A549 (cell line): ENCODE data around the gene MRPL36.

Experiments used
- CEBPB ChIP-seq, 2 experiments: fragments of >200 bp in 1 of 2; sonication (Bioruptor Twin) in 1 of 2; formaldehyde crosslinking in 1 of 2; IDR thresholded peaks; 2 replicates each; pipeline ENCODE4 v1.6.1; 2012 to 2016
- MAFK ChIP-seq: fragments of 450-650 bp; IDR thresholded peaks from 2 replicates; pipeline ENCODE4 v1.6.1; 2014; ENCODE audit not compliant: partially characterized antibody
- POLR2A ChIP-seq: IDR thresholded peaks from 2 replicates; pipeline ENCODE4 v1.6.1; 2012; ENCODE audit warnings: mild to moderate bottlenecking, low read length
- POLR2AphosphoS2 ChIP-seq: conservative IDR thresholded peaks from 2 replicates; pipeline ENCODE4 v1.6.1; 2012; ENCODE audit warnings: low read length, improper control_type of control experiment, inconsistent platforms
- TF ChIP-seq, protein P1 (sequence below): fragments of >200 bp; sonication (Bioruptor Twin); formaldehyde crosslinking; IDR thresholded peaks from 3 replicates; pipeline ENCODE4 v1.5.1; 2016
- TF ChIP-seq, protein P2 (sequence below): IDR thresholded peaks from 2 replicates; pipeline ENCODE4 v1.6.1; 2012

DNA sequence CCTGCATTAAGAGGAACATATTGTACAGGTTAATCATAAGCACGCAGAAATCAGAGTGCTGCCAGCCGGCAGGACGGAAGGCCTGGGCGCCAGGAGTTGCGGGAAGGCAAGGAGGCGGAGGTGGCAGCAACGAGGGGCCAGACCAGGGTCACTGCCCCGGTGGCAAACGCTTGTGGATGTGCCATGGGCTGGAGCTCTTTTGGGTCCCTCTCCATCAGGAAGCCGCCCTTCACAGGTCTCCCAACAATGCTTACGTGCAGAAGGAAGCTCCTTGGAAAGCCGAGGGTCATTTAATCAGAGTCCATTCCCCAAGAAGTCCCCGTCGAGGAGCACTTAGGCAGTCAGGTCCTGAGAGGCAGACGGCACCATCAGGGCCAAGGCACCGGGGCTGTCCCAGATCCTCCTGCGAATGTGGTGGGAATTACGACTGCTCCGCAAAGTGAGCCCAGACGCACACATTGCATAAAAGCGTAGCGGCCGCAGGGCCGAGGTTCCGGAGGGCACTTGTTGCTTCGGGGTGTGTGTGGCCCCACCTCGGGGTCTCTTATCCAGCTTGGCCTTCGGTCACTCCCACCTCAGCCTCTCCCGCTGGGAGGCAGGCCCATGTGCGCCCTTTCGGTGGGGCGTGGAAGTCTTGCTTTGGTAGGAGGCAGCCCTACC is 20.5 kb downstream of the MRPL36 start:
- TF ChIP-seq, protein P1, sequence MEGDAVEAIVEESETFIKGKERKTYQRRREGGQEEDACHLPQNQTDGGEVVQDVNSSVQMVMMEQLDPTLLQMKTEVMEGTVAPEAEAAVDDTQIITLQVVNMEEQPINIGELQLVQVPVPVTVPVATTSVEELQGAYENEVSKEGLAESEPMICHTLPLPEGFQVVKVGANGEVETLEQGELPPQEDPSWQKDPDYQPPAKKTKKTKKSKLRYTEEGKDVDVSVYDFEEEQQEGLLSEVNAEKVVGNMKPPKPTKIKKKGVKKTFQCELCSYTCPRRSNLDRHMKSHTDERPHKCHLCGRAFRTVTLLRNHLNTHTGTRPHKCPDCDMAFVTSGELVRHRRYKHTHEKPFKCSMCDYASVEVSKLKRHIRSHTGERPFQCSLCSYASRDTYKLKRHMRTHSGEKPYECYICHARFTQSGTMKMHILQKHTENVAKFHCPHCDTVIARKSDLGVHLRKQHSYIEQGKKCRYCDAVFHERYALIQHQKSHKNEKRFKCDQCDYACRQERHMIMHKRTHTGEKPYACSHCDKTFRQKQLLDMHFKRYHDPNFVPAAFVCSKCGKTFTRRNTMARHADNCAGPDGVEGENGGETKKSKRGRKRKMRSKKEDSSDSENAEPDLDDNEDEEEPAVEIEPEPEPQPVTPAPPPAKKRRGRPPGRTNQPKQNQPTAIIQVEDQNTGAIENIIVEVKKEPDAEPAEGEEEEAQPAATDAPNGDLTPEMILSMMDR: no peak
- TF ChIP-seq, protein P2, sequence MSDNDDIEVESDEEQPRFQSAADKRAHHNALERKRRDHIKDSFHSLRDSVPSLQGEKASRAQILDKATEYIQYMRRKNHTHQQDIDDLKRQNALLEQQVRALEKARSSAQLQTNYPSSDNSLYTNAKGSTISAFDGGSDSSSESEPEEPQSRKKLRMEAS: no peak
- no peak for TF ChIP-seq POLR2AphosphoS2
- no peak for TF ChIP-seq MAFK
- no peak for TF ChIP-seq POLR2A
- TF ChIP-seq CEBPB (IDR thresholded peaks at IDR 0.05): no peak
